ENCODE measurements around the gene FBXL19.

The FBXL19 gene

DNA sequence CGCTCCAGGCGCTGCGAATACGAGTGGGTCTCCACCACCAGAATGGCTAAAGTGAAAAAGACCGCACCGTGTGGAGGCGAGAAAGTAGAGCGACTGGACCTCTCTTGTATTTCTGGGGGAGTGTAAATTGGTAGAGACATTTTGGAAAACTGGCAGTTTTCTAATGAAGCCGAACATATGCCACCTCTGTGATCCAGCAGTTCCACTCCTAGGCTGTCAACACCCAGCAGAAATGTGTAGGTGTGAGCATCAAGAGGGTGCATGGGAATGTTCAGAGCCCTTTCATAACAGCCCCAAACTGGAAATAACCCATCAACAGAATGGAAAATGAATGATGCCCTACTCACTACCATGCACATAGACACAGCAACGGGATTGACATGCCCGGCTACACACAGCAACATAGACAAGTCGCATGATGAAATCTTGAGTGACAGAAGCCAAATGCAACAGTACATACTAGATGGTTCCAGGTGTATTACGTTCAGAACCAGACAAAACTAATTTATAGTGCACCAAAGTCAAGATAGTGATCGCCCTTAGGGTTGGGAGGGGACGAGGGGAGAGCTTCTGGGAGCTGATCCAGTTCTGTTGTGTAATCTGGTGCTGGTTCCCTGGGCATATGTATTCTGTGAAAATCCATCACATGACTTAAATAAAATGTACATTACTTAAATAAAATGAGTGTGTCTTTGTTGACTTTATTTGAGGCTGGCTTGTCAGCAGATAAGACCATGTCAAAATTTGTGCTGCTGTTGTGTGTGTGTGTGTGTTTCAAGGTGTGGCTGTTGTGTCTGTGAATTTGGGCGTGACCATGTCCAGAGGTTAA, 28.6 kb upstream of the FBXL19 start:
- DNase-seq (ENCODE audit: low read depth in 2 of 2), result no peak

DNA sequence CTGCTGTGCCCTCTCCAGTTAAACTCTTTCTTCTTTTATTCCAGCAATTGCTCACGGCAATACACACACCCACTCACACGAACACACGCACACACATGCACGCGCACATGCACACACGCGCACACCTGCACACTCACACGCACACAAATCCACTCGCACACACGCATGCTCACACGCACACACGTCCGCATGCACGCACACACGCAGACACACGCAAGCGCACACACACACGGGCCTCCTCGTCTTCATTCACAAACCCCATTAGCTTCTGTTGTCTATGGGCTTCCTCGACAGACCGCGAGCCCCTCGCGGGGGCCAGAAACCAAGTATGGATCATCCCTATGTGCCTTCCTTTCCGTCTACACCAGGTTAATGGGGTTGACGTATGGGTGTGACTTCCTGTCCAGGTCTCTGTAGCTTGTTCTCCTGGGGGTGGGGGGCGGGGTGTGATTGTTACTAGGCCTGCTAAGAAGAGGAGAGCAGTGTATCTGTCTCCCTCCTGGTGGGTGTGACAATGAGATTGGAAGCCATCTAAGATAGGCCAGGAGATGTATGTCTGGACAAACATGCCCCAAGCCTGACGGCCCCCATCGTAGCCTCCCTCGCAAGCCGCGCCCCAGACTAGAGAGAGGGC, 27.6 kb upstream of the FBXL19 start:
- DNase-seq (ENCODE audit: low read depth in 2 of 2), result no peak

- no peak for DNase-seq (ENCODE audit: low read depth in 2 of 2)
Measured at GRCh38 chr16:30896261-30896888, 27.0 kb upstream of the FBXL19 start, which contains the start of gene CTF1. Gene CTF1, plus strand, starts transcription at chr16:30896614. Its CDS starts 30 bp downstream, at chr16:30896644.

- DNase-seq (ENCODE audit: low read depth in 2 of 2), result peak; percentile 58 to 62
Measured at GRCh38 chr16:30896889-30897733, 26.3 kb upstream of the FBXL19 start.

DNA sequence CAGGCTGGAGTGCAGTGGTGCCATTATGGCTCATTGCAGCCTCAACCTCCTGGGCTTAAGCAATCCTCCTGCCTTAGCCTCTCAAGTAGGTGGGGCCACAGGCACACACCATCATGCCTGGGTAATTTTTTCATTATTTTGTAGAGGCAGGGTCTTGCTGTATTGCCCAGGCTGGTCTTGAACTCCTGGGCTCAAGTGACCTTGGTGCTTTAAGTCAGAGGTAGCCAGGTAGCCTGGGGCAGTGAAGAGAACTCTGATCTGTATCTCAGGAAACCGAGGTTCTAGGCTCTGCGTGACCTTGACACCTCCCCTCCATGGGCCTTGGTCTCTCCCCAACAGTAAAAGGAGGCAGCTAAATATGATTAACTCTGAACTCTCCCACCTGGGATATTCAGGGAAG, 23.6 kb upstream of the FBXL19 start:
- no peak for DNase-seq (ENCODE audit: low read depth in 2 of 2)

- no peak for DNase-seq (ENCODE audit: low read depth in 2 of 2)
Measured at GRCh38 chr16:30900588-30900987, 22.8 kb upstream of the FBXL19 start.

DNA sequence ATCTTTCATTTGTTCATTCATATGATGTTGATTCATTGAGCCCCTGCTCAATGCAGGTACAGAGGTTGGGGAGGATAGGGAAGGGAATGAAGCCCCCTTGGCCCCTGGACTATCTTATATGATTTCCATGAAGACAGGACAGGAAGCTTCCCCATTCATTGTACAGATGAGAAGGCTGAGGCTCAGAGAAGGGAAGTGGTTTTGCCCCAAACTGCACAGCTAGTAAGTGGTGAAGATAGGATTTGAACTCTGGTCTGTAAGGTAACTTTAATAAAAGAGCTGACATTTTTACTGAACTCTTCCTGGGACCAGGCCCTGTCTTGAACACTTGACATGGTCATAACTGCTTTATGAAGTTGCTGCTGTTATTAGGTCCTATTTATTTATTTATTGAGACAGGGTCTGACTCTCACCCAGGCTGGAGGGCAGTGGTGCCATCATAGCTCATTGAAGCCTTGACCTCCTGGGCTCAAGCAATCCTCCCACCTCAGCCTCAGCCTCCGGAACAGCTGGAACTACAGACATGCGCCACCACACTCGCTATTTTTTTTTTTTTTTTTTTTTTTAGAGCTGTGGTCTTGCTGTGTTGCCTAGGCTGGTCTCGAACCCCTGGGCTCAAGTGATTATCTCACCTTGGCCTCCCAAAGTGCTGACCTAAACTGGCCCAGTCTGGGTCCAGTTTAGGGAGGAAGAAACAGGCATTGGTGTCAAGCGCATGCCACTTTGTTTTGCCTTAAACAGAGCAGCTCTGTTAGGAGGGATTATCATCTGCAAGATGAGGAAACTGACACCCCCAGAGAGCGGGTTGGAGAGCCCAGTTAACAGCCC, 22.0 kb upstream of the FBXL19 start:
- no peak for DNase-seq (ENCODE audit: low read depth in 2 of 2)

DNA sequence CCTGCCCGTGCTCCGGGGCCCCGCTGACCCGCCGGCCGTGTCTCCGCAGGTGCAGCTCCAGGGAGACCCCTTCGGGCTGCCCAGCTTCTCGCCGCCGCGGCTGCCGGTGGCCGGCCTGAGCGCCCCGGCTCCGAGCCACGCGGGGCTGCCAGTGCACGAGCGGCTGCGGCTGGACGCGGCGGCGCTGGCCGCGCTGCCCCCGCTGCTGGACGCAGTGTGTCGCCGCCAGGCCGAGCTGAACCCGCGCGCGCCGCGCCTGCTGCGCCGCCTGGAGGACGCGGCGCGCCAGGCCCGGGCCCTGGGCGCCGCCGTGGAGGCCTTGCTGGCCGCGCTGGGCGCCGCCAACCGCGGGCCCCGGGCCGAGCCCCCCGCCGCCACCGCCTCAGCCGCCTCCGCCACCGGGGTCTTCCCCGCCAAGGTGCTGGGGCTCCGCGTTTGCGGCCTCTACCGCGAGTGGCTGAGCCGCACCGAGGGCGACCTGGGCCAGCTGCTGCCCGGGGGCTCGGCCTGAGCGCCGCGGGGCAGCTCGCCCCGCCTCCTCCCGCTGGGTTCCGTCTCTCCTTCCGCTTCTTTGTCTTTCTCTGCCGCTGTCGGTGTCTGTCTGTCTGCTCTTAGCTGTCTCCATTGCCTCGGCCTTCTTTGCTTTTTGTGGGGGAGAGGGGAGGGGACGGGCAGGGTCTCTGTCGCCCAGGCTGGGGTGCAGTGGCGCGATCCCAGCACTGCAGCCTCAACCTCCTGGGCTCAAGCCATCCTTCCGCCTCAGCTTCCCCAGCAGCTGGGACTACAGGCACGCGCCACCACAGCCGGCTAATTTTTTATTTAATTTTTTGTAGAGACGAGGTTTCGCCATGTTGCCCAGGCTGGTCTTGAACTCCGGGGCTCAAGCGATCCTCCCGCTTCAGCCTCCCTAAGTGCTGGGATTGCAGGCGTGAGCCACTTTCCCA, 21.1 kb upstream of the FBXL19 start:
- DNase-seq (ENCODE audit: low read depth in 2 of 2), result peak; percentile 29

DNA sequence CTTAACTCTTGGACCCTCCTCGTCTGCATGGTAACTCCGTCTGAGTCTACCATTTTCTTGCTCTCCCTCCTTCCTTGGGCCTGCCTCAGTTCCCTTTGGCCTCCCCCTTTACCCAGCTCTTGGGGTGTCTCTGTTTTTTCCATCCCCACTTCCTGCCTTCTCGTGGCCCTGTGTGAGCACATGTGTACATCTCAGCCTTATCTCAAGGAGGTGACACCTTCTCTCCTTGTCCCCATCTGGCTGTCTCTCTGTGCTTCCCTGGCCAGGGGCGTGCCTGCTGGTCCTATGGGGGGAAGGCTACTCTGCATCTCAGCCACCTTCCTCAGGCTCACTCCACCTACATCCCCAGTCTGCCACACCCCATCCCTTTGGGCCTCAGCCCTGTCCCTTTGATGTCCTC, 20.4 kb upstream of the FBXL19 start:
- no peak for DNase-seq (ENCODE audit: low read depth in 2 of 2)

DNA sequence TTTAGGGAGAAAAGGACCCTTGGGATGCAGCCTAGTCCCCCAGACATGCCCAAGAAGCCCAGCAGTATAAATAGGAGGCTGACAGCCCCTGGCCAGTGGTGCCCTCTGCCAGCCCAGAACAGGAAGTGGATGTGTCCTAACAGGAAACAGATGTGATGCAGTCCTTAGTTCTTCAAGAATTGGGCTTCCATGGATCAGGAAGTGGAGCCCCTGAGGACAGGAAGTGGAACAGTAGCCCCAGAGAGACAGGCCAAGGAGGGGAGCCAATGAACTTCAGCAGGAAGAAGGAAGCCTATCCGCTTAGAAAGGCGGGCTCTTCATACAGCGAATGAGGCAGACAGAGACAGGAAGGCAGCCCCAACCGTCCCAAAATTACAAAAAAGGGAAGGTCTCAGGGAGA, 19.8 kb upstream of the FBXL19 start:
- no peak for DNase-seq (ENCODE audit: low read depth in 2 of 2)

DNA sequence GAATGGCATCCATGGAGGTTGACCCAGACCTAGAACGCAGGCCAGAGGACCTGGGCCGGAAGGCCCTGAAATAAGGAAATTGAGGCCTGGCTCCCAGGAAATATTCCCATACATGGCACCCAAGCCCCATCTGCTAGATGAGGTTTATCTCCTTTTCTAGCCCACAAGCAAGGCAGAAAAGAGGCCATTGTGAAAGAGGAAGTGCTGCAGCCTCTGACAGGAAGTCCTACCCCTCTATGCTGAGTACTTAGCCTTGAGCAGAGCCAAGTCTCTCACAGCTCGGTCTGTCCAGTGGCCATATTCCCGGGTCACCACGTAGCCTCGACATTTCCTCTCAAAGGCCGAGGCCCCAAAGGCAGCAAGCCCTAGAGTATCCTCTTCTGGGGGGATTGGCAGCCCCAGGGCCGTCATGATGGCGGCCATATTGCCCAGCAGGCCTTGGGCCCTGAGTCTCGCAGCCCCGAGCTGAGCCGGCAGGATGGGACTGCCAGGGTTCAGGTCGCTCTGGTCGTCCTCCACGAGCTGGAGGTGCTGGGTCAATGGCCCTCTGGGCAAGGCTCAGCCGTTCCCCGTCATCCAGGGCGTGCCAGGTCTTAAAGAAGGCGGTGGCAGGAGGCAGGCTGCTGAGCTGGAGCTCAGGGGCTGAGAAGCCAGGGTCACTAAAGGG, 19.1 kb upstream of the FBXL19 start:
- DNase-seq (ENCODE audit: low read depth in 2 of 2), result no peak

GRCh38 chr16:30907064-30907463, 16.3 kb upstream of the FBXL19 start:
- DNase-seq (ENCODE audit: low read depth in 2 of 2), result no peak

DNA sequence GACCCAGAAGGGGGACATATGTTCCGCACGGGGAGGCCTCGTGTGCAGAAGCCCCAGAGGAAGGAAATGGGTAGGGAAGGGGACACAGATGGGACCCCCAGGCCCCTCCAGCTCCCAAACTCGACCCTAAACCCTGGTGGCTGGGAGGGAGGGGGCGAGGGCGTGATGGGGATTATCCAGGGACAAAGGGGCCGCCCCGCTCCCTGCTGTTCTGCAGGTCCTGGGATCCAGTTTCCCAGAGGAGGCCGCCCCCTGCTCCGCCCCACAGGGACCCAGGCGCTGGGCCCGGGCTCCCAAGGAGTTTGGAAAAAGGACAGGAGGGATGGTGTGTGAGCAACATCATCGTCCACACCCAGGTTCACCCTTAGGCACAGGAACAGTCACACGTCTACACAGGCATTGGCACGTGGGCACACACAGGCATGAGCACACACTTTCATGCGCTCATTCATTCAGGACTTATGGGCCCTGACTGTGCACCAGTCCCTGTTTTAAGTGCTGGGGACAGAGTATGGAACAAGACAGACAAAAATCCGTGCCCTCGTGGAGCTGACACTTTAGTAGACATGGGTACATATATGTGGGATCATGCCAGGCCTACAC, 12.8 kb upstream of the FBXL19 start:
- no peak for DNase-seq (ENCODE audit: low read depth in 2 of 2)

DNA sequence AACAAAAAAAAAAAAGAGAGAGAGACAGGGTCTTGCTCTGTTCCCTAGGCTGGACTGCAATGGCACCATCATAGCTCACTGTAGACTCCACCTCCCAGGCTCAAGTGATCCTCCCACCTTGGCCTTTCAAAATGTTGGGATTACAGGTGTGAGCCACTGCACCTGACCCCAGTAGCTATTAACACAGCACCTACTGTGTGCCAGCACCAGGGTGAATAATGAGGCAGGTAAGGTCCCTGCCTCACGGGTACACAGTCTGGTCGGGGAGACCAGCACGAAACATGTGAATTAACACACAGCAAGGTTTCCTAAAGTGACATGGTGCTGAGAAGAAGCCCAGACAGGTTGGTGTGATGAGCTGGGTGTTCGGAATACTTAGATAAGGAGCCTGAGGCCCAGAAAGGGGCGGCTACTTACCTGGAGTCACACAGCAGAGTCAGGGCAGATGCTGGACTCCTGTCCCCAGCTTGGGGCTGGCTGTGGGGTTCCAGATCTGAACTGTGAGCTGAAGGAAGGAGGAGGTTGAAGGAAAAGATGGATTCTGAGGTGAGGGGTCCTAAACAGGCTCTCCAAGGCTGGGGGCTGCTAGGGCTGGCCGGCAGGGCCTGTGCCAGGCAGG, 10.5 kb upstream of the FBXL19 start:
- no peak for DNase-seq (ENCODE audit: low read depth in 2 of 2)

DNA sequence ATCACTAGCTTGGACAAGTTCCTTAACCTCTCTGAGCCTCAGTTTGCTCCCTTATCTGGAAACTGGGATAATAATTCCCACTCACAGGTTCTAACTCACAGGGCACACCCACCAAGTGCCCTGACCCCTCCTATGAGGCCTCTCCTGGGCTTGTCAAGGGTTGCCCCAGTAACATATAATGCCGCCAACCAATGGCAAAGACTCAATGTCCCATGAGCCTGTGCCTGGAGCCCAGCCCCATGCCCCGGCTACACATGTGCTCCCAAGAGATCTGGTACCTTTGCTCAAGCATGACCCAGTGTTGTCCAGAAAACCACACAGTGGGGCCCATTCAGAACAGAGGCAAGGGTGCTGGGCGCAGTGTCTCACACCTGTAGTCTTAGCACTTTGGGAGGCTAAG, 8.5 kb upstream of the FBXL19 start:
- no peak for DNase-seq (ENCODE audit: low read depth in 2 of 2)

DNA sequence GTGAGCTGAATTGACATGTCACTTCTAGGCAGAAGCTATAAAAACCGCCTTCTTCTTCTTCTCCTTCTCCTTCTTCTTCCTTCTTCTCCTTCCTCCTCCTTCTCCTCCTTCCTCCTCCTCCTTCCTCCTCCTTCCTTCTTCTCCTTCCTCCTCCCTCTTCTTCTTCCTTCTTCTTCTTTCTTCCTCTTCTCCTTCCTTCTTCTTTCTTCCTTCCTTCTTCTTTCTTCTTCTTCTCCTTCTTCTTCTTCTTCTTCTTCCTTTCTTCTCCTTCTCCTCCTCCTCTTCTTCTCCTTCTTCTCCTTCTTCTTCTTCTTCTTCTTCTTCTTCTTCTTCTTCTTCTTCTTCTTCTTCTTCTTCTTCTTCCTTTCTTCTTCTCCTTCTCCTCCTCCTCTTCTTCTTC, 4.8 kb upstream of the FBXL19 start:
- no peak for DNase-seq (ENCODE audit: low read depth in 2 of 2)

DNA sequence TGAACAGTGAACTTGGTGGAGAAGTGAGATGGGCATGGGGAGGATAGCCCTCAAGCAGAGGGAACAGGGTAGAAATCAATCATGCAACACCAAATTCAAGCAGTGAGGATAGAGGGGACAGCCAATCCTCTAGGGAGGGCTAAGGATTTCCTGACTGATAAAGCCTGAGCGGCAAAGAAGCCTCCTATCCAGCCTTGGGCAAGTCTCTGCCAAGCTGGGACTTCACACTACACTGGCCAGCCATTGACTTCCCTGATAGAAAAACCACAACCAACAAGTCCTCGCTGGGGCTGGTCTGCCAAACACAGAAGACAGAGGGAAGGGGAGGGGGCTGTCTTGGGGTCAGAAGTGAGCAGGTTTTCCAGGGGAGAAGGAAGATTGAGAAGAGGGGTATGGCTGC, 2.5 kb upstream of the FBXL19 start:
- no peak for DNase-seq (ENCODE audit: low read depth in 2 of 2)

GRCh38 chr16:30921459-30921747, 2.0 kb upstream of the FBXL19 start:
- DNase-seq (ENCODE audit: low read depth in 2 of 2), result no peak
